ENCODE data around the gene CRHR2. TPM values are rescaled to one million over a fixed set of nuclear protein-coding genes. Genes with fewer than 3 reads are reported as not detected.

Gene CRHR2
- total and polyA plus RNA-seq, 2 of the 13 experiments (the other 11 are each of a cell fraction or from before 2014, with no cell fraction given), result not detected

DNA sequence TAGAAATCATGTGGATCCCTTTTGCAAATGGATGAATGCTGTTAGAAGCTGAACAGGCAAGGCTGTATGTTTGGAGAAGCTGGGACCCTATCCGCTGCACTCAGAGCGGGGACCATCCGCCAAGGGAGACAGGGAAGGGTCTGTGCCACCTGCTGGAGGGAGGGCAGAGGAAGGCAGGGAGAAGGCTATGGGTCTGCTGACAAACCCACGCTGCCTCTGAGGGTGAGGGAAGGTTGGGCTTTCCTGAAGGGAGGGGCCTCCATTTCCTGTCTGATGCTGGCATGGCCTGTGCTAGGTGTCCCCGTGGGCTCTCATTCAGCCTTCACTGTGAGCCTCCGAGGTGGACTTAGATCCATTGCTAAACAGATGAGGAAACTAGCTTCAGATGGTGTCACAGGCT lies 5.3 kb upstream of the CRHR2 start (continued):
- TF ChIP-seq HNF4G (IDR thresholded peaks at IDR 0.05; ENCODE audit: borderline replicate concordance, low read depth, low read length) (no peak), HNF4G (CRISPR knock-in tag; IDR thresholded peaks at IDR 0.05; ENCODE audit: borderline replicate concordance, low read depth) (no peak)
- TF ChIP-seq, protein P1, sequence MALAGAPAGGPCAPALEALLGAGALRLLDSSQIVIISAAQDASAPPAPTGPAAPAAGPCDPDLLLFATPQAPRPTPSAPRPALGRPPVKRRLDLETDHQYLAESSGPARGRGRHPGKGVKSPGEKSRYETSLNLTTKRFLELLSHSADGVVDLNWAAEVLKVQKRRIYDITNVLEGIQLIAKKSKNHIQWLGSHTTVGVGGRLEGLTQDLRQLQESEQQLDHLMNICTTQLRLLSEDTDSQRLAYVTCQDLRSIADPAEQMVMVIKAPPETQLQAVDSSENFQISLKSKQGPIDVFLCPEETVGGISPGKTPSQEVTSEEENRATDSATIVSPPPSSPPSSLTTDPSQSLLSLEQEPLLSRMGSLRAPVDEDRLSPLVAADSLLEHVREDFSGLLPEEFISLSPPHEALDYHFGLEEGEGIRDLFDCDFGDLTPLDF (CRISPR knock-in tag; IDR thresholded peaks at IDR 0.05), result no peak

DNA sequence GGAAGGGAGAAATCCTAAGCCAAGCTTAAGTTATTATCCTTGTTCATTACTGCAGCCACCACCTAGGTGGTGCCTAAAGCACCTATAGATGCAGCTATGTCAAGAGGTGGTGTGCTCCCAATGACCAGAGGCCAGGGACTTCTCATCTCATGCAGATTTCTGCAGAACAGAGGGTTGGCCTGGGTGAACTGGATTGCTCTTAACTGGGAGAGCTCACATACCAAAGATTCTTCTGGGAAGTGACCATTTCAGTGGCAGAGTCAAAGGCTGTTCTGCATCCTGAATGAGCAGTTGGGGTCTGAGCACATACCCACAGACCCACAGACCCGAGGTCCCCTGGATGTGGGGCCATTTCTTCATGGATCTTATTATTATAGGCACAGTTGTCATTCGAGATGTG lies 2.1 kb upstream of the CRHR2 start:
- no peaks in the 10 kb centered on the region for H3K4me1 ChIP-seq (ENCODE audit: insufficient read depth, low read length)
- no TSS peak for BruUV-seq (replicated peaks)
- CTCF ChIA-PET (ENCODE audit: low intra/inter-chr PET ratio, low total read pairs), result no interaction called here
- H3K4me3 ChIP-seq (replicated peaks in 1 of 3; ENCODE audit: insufficient read depth in 1 of 3, low read depth in 2 of 3, low read length in 3 of 3), result no peak overlapping the region
- no peak overlapping the region for H3K4me2 ChIP-seq (ENCODE audit: low read depth, low read length)
- no peaks in the 10 kb centered on the region for H3K9me3 ChIP-seq (ENCODE audit: low read length)
- no peak overlapping the region for H3K27ac ChIP-seq (ENCODE audit: extremely low read length, insufficient read depth, low read length)
- ATAC-seq (no peak), FAIRE-seq (no peak), DNase-seq (ENCODE audit: low spot score) (no peak)
- POLR2A ChIA-PET, result no interaction called here
- intact Hi-C loops (cut with micrococcal nuclease; ENCODE audit: unreplicated experiment), result no loop called here
- TF ChIP-seq RFX1 (IDR thresholded peaks at IDR 0.05) (no peak), KAT2B (IDR thresholded peaks at IDR 0.05; ENCODE audit: borderline replicate concordance, low read depth, low read length) (no peak), PRMT3 (CRISPR knock-in tag; IDR thresholded peaks at IDR 0.05; ENCODE audit: borderline replicate concordance, low read depth) (no peak), SETDB1 (CRISPR knock-in tag; IDR thresholded peaks at IDR 0.05; ENCODE audit: borderline replicate concordance) (no peak)
- TF ChIP-seq, protein P2, sequence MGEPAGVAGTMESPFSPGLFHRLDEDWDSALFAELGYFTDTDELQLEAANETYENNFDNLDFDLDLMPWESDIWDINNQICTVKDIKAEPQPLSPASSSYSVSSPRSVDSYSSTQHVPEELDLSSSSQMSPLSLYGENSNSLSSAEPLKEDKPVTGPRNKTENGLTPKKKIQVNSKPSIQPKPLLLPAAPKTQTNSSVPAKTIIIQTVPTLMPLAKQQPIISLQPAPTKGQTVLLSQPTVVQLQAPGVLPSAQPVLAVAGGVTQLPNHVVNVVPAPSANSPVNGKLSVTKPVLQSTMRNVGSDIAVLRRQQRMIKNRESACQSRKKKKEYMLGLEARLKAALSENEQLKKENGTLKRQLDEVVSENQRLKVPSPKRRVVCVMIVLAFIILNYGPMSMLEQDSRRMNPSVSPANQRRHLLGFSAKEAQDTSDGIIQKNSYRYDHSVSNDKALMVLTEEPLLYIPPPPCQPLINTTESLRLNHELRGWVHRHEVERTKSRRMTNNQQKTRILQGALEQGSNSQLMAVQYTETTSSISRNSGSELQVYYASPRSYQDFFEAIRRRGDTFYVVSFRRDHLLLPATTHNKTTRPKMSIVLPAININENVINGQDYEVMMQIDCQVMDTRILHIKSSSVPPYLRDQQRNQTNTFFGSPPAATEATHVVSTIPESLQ (CRISPR knock-in tag; conservative IDR thresholded peaks at IDR 0.05), result no peak
- peaks cover 2 to 35% of the 10 kb centered on the region in 2 experiments; a peak in 3 of 5 replicates for H3K27me3 ChIP-seq (ENCODE audit: control insufficient read depth in 1 of 2, insufficient read depth in 2 of 2, low read length in 2 of 2)
- 0% methylated on average over 2 of the region's 2 CpGs for WGBS (ENCODE audit: low lambda C conversion rate)
- no peaks in the 10 kb centered on the region for H3K79me2 ChIP-seq (ENCODE audit: insufficient read depth, low read length)
- in situ Hi-C loops (cut with HindIII; ENCODE audit: extremely low pct_ligation_motif_present, low pct_unique_long_range_greater_than_20kb), result no loop called here
- no peak overlapping the region for H2AFZ ChIP-seq (ENCODE audit: low read length)
- no peaks in the 10 kb centered on the region for H4K20me1 ChIP-seq (ENCODE audit: insufficient read depth, low read length)
- no peak overlapping the region for H3K9ac ChIP-seq (ENCODE audit: insufficient read depth, low read depth, low read length)
- H3K36me3 ChIP-seq (replicated peaks in 1 of 2; ENCODE audit: control insufficient read depth in 1 of 2, insufficient read depth in 2 of 2, low read length in 2 of 2), result no peaks in the 10 kb centered on the region
